NCI-H526 treated with DMSO at 0.1 percent for 48 hours (cell line): Measurements from ENCODE around the gene RRN3.
"Not testable (repeated sequence)": the region's sequence is repeated elsewhere in the genome, so short reads cannot be mapped to it uniquely, and the experiment has no call there.

ENCODE experiments used
- DNase-seq: peaks from one replicate; lab custom pipeline; 2025; lab: John Stamatoyannopoulos, UW

RRN3 gene

DNA sequence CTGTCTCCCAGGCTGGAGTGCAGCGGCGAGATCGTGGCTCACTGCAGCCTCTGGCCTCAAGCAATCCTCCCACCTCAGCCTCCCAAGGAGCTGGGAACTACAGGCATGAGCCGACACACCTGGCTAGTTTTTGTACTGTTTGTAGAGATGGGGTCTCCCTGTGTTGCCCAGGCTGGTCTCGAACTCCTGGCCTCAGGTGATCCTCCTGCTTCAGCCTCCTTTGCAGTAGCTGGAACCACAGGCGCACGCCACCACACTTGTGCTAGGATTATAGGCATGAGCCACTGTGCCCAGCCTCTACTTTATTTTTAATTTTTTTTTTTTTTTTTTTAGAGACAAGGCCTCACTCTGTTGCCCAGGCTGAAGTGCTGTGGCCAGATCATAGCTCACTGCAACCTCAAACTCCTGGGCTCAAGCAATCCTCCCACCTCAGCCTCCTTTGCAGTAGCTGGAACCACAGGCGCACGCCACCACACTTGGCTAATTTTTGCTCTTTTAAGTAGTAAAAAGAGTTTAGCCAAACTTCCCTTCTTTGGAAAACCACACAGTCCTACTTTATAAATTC is 42.6 kb downstream of the RRN3 start:
- no peak for DNase-seq

- DNase-seq, result not testable (repeated sequence)
These were observed 43.6 kb downstream of the RRN3 start for GRCh38 chr16:15050440-15050839.

- DNase-seq, result no peak
These were observed 44.4 kb downstream of the RRN3 start for GRCh38 chr16:15049581-15050180.

- DNase-seq, result no peak
These were observed 47.2 kb downstream of the RRN3 start for GRCh38 chr16:15046692-15047376.

DNA sequence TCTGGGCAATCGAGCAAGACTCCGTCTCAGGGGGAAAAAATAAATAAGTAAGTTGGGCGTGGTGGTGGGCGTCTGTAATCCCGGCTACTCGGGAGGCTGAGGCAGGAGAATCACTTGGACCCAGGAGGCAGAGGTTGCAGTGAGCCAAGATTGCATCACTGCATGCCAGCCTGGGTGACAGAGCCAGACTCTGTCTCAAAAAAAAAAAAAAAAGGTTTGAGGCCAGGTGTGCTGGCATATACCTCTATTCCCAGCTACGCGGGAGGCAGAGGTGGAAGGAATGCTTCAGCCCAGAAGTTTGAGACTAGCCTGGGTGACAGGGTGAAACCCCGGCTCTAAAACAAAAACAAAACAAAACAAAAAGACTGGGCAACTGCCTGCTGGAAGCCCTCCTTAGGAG is 48.8 kb downstream of the RRN3 start:
- not testable (repeated sequence) for DNase-seq

DNA sequence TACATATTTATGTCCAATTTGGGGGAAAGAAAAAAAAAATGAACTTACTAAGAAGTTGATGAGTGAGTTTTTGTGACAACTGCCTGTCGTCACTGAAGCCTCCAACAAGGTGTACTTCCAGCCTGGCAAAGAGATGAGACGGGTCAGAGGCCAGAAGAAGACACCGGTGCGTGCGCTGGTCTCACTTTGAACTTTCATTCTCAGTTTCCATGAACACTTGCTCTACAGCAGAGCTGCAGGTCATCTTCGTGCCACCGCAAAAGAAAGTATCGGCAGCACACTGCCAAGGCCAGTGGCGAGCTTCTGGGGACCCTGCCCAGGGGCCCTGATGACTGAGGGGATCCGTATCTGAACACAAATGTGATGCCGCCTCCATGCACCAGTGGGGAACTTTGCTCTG is 49.8 kb downstream of the RRN3 start:
- DNase-seq, result no peak

GRCh38 chr16:15043344-15043743 is 50.7 kb downstream of the RRN3 start:
- DNase-seq, result no peak

- no peak for DNase-seq
These were observed 52.6 kb downstream of the RRN3 start for GRCh38 chr16:15041271-15042004.

DNA sequence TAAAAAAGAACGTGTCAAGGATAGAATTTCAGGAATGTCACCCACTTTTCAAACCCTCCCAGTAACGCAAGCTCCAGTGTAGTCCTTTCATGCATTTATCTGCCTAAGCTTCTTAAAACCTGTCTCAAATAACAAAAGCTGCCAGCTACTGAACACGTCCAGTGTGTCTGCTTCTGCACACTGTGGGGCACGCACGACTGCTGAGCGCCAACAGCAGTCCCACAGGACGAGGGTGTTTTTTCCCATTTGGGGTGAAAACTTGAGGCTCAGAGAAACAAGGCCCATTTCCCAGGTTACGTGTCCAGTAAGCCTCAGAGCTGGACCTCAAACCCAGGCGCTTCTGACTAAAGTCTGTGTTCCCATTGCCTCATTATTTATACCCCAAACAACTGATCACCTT is 55.4 kb downstream of the RRN3 start:
- no peak for DNase-seq

- no peak for DNase-seq
These were observed 56.3 kb downstream of the RRN3 start for GRCh38 chr16:15037745-15038144.

GRCh38 chr16:15037003-15037402 is 57.1 kb downstream of the RRN3 start:
- no peak for DNase-seq

GRCh38 chr16:15035163-15035729 is 58.8 kb downstream of the RRN3 start:
- DNase-seq, result no peak

- no peak for DNase-seq
These were observed 59.6 kb downstream of the RRN3 start for GRCh38 chr16:15034266-15035162.

DNA sequence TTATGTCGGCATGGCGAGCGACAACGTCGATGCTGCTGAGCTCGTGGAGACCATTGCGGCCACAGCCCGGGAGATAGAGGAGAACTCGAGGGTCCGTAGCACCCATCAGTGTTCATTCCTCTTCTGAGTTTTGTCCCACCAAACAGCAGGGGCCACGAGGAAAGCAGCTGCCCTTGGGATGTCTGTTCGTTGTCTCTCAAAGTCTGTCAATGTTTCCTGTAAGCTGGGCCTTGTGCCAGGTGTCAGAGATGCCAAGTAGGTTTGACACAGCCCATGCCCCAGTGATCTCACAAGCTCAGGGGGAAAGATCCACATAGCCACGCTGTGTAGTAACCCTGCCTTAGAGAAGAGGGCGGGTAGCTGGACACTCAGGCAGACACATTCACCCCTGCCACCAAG is 60.8 kb downstream of the RRN3 start:
- no peak for DNase-seq

GRCh38 chr16:15032547-15033308 is 61.3 kb downstream of the RRN3 start:
- DNase-seq, result no peak

DNA sequence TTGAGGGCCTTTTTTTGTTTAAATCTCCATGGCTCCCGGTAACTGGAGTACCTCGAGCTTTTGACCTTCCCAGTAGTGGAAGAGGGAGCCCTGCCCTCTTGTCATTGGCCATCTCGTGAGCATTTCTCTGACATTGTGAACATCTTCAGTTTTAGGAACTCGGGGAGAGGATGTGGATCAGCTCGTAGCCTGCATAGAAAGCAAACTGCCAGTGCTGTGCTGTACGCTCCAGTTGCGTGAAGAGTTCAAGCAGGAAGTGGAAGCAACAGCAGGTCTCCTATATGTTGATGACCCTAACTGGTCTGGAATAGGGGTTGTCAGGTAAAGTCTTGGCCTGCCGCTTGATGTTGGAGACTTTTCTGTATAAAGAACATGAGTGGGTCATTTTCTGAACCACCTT is 62.5 kb downstream of the RRN3 start:
- DNase-seq, result no peak

DNA sequence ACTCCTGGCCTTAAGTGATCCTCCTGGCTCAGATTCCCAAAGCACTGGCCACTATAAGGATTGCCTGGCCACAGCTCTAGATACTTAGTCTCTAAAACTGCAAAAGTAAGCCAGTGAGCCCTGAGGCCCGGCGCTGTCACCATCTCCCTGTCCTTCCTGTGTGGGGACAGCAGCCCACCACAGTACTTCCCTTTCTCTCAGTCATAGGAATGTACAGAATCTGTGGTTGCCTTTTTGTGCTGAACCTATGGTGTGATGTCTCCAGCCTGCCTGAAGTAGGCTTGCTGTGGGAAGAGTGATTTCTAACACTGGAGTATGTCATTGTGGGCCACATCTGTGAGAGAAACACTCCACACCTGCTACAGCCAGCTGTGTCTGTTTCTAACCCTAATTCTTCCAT is 62.9 kb downstream of the RRN3 start:
- no peak for DNase-seq

- DNase-seq, result not testable (repeated sequence)
These were observed 64.3 kb downstream of the RRN3 start for GRCh38 chr16:15029749-15030148.

- not testable (repeated sequence) for DNase-seq
These were observed 65.0 kb downstream of the RRN3 start for GRCh38 chr16:15028801-15029698.

DNA sequence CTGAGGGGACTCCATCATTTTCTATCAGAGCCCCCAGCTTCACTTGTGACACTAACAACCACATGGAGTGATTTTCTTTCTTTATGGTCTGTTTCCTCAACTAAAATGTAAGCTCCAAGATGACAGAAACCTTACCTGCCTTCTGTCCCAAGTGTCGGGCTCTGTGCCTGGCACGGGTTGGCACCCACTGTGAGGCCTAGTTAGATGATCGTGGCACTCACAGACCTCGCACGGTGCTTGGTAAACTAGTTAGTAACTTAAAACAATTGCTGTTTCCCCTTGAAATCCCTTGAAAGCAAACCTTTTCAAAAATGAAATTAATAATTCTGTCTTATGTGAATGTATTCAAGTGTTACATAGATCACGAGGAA is 65.7 kb downstream of the RRN3 start:
- not testable (repeated sequence) for DNase-seq
